Measurements from ENCODE around the gene RASA1.

RASA1 gene

GRCh38 chr5:87405472-87406155, 137.9 kb downstream of the RASA1 start:
- DNase-seq = no peak

DNA sequence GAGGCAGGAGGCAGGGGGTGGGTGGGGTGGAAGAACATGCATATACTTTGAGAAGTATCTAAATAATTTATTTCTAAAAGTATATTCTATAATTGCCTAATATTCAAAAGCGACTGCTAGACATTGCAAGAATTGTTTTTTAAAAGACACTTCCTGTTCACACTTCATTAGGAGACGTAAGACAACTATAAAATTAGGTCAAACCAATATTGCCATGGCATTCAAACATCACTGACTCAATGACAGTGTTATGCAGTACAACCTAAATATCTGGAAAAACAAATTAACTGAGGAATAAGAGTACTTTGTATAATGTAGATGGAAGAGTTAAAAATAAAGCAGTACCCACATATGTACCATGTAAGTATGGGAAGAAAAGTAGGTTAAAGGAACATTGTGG, 140.5 kb downstream of the RASA1 start:
- DNase-seq = no peak

DNA sequence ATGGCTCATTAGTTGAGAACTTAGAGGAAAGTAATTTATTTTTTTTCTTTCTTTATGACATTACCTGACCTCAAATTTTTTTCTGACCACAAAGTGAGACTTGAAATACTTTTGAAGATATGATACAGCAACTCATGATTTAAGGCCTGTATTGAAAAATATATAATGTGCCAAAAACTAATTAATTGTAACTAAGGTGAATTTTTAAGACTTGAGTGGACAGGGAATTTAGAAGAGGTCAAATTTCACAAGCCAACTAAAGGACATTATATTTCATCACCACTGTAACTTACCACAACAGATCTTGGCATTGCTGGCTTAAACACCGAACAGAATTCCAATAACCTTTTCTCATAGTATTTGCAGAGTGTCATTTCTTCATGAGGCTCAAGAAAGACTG, 143.2 kb downstream of the RASA1 start:
- no peak for DNase-seq

DNA sequence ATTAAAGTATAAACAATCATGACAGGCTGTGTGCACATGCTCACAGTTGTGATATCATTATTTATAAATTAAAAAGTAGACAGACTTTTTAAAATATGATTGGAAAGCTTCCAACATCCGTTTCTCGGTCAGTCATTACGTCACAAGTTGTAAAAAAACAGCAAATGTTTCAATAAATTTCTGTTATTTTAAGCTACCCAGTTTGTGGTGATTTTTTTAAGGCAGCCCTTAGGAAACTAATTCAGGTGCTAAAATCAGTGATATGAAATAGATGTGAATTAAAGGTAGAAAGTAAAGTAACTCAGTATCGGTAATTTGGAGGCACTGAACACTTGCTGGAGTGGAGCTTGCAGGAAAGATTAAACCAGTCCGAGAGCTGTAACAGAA, 143.9 kb downstream of the RASA1 start:
- DNase-seq = no peak

DNA sequence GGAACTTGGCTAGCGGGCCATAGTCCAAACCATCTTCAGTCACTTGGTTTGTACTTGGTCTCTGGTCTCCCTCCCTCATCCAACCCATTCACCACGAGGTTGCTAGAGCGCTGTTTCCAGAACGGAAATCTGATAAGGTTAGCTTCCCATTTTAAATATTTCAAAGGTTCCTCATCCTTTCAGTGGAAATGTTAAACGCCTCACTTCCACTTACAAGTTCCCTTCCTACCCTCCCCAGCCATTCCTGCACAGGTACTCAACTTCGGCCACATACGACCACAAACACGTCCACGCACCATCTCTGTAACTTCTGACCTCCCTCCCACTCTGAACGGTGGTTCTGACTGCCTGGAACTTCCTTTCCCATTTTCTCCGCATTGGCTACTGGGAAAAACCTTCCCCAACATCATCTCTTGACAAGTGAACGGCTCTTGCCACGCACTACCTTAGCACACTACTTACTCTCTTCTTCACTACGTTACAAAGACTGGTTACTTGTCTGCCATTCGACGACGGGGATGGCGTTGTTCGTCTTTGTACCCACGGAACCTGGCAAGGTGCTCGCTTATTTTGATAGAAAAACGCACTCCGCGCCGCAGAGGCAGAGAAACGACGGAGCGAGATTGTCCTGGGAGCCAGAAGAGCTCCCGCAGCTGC, 144.4 kb downstream of the RASA1 start:
- DNase-seq = no peak

GRCh38 chr5:87412630-87413342, 145.1 kb downstream of the RASA1 start, which contains the start of gene CCNH:
Gene CCNH, minus strand, starts transcription at chr5:87412930. Its CDS starts 136 bp downstream, at chr5:87412794.
- peak; percentile 87 for DNase-seq

GRCh38 chr5:87413343-87413645, 145.6 kb downstream of the RASA1 start:
- DNase-seq = no peak

GRCh38 chr5:87418506-87418905, 150.8 kb downstream of the RASA1 start:
- DNase-seq = no peak

GRCh38 chr5:87421307-87421706, 153.6 kb downstream of the RASA1 start:
- no peak for DNase-seq

- DNase-seq = no peak
Measured at GRCh38 chr5:87423755-87424154, 156.1 kb downstream of the RASA1 start.

- no peak for DNase-seq
Measured at GRCh38 chr5:87430863-87431457, 163.3 kb downstream of the RASA1 start.

DNA sequence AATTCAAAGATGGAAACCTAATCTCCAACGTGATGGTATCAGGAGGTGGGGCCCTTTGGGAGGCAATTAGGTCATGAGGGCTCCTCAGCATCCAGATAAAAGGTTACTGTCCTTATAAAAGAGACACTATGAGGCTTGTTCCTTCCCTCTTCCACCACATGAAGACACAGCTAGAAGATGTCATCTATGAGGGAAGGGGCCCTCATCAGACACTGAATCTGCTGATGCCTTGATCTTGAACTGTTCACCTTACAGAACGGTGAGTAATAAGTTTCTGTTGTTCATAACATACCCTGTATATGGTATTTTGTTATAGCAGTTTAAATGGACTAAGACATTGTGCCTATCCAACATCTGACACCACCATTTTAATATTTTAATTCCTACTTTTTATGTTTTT, 164.8 kb downstream of the RASA1 start:
- no peak for DNase-seq

DNA sequence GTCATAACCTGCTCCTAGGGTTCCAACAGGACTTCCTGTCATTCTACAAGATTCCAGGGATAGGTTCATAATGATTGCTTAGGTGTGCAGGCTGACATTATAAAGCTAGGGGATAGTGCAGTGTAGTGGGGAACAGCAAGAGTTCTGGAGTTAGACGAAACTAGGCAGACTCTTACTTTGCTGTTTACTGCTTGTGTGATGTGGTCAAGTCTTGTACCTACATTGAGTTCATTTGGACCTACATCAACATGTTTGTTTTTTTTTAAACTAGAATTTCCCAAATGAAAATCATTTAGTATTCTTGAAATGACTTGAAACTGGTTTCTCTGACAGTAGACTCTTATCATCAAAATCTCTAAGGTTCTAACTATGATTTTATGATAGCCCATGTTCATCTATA, 166.3 kb downstream of the RASA1 start:
- no peak for DNase-seq

DNA sequence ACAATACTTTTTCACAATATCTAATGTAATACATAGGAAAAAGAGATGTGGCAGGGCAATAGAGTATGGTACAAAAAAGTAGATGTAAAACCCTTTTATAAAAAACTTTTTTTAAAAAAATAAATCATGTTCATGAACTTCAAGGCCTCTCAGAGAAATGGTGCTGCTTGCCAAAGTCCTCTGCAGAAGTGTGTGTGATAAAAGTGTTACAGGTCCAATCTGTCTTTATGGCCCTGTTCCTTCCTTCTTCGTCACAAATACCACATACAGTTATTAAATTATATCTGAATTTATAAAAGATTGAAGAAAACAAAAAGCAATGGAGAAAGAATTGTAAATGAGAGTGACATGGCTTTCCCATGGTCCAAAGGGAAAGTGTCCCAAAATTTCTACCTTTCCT, 166.8 kb downstream of the RASA1 start:
- DNase-seq = no peak

DNA sequence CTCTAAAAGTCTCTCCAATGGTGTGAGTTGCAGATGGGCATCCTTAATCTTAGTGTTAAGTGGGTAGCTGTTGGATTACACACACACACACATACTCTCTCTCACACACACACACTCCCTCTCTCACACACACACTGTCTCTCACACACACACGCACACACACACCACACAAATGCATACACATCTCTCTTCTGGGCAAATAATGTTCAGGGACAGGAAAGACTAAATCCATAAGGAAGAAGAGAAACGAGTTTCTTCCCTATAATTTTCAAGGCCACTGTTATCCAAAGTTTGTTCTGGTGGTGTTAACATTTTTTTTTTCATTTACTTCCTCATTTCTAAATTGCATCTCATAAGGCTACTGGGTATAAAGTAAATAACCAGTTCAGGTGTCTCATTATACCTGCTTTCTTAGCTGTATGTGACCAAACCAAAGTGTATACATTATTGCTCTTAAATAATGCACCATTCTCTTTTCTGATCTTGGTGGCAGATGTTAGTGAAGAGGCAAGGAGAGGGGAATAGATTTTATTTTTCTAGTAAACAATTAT, 167.5 kb downstream of the RASA1 start:
- DNase-seq = no peak

- DNase-seq = no peak
Measured at GRCh38 chr5:87437724-87438123, 170.0 kb downstream of the RASA1 start.

DNA sequence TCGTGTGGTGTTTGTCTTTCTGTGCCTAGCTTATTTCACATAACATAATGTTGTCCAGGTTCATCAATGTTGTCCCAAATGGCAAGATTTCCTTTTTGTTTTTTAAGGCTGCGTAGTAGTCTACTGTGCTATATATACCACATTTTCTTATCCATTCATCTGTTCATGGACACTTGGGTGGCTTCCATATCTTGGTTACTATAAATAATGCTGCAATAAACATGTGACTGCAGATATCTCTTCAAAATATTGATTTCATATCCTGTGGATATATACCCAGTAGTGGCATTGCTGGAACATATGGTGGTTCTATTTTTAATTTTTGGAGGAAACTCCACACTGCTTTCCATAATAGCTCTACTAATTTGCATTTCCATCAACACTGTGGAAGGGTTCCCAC, 170.5 kb downstream of the RASA1 start:
- no peak for DNase-seq
